ENCODE results near the gene MRPL51. TPM values are rescaled to one million over a fixed set of nuclear protein-coding genes. Genes with fewer than 3 reads are reported as not detected.

The MRPL51 gene
- total RNA-seq, 1 experiment from 2014 or later, result 456 TPM

DNA sequence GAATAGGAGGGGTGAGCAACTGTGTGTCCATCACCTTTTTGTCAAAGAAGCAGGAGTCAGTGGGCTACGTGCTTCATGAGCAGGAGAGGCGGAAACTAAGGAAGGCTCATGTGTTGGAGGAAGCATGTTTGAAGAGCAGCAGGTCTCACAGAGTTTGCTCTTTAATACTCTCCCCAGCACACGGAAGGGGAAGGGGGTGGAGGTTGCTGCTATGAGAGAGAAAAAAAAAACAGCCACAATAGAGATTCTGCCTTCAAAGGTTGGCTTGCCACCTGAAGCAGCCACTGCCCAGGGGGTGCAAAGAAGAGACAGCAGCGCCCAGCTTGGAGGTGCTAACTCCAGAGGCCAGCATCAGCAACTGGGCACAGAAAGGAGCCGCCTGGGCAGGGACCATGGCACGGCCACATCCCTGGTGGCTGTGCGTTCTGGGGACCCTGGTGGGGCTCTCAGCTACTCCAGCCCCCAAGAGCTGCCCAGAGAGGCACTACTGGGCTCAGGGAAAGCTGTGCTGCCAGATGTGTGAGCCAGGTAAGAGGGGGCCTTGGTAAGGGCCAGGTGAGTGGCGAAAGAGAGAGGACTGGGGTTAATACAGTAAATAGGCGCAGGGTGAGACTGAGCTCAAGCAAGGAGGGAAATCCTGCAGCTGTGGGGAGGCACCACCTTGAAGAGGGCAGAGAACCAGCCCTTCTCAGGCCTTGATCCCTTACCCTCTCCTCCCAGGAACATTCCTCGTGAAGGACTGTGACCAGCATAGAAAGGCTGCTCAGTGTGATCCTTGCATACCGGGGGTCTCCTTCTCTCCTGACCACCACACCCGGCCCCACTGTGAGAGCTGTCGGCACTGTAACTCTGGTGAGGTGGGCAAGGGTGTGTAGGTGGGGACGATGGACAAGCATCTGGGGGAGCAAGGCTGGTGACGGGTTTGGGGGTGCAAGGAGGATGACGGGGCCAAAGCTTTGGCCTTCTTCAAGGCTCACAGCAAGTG lies 48.1 kb downstream of the MRPL51 start, which contains the start of gene CD27:
Gene CD27 (plus strand): TSS at position 252 of the 985 bp plus-strand sequence. CDS start 141 bp downstream, at position 393.
- no peak within 1 kb of the TSS for H3K27ac ChIP-seq
- intact Hi-C loops (cut with micrococcal nuclease; ENCODE audit: unreplicated experiment), result no loop called here
- no peaks in the 10 kb centered on the region for H3K4me1 ChIP-seq (replicated peaks; ENCODE audit: insufficient read depth)
- ChIA-PET CTCF (interaction anchor here (0.8 kb wide), 1 partner anchor 1432 kb away, joined by 12 read pairs; no protein-coding TSS in a partner anchor), POLR2A (ENCODE audit: unreplicated experiment) (no interaction called here)
- no peak within 1 kb of the TSS for H3K4me3 ChIP-seq
- H2AFZ ChIP-seq, result no peak within 1 kb of the TSS; the same call in 1 of the 2 replicates
- H4K20me1 ChIP-seq (ENCODE audit: insufficient read depth), result no peaks in the 10 kb centered on the region
- H3F3A ChIP-seq (ENCODE audit: insufficient read depth, low read depth), result no peaks in the 10 kb centered on the region
- no peaks in the 10 kb centered on the region for H3K9me2 ChIP-seq (ENCODE audit: insufficient read depth)
- H3K9me3 ChIP-seq (ENCODE audit: insufficient read depth, low read depth), result no peaks in the 10 kb centered on the region
- BruUV-seq (replicated peaks), result no TSS peak
- no peaks in the 10 kb centered on the region for H3K27me3 ChIP-seq (ENCODE audit: insufficient read depth, low read depth)
- no peak for DNase-seq
- TF ChIP-seq EZH2 (IDR thresholded peaks at IDR 0.05; ENCODE audit: low read depth), result no peak
- TF ChIP-seq, protein P1, sequence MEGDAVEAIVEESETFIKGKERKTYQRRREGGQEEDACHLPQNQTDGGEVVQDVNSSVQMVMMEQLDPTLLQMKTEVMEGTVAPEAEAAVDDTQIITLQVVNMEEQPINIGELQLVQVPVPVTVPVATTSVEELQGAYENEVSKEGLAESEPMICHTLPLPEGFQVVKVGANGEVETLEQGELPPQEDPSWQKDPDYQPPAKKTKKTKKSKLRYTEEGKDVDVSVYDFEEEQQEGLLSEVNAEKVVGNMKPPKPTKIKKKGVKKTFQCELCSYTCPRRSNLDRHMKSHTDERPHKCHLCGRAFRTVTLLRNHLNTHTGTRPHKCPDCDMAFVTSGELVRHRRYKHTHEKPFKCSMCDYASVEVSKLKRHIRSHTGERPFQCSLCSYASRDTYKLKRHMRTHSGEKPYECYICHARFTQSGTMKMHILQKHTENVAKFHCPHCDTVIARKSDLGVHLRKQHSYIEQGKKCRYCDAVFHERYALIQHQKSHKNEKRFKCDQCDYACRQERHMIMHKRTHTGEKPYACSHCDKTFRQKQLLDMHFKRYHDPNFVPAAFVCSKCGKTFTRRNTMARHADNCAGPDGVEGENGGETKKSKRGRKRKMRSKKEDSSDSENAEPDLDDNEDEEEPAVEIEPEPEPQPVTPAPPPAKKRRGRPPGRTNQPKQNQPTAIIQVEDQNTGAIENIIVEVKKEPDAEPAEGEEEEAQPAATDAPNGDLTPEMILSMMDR (conservative IDR thresholded peaks at IDR 0.05), result no peak
- H3K79me2 ChIP-seq (ENCODE audit: low read depth), result no peaks in the 10 kb centered on the region
- no peak within 1 kb of the TSS for H3K4me2 ChIP-seq
- no peaks in the 10 kb centered on the region for H3K36me3 ChIP-seq (ENCODE audit: low read depth)

DNA sequence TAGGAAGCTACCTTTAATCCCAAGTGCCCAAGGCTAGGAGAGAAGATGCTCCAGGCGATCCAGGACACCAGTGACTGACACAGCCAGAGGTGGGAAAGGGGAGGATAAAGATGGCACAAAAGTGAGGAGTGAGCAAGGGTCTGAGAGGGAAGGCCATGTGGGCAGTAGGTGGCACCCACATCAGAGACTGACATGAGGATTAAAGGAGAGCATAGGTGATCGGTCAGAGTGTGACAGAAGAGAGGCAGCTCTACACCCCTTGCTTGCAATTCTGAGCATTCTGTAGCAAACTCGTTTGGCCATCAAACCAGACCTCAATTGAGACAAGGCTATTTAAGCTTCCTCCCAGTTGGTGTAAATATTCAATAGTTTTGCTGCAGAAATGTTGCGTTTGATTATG lies 49.0 kb downstream of the MRPL51 start:
- Histone ChIP-seq H3K4me1 (replicated peaks; ENCODE audit: insufficient read depth) (no peaks in the 10 kb centered on the region), H3K4me2 (no peak overlapping the region), H3K9me2 (ENCODE audit: insufficient read depth) (no peaks in the 10 kb centered on the region), H3K79me2 (ENCODE audit: low read depth) (no peaks in the 10 kb centered on the region), H2AFZ (no peak overlapping the region), H3K36me3 (ENCODE audit: low read depth) (no peaks in the 10 kb centered on the region), H3K27me3 (ENCODE audit: insufficient read depth, low read depth) (no peaks in the 10 kb centered on the region), H3K9me3 (ENCODE audit: insufficient read depth, low read depth) (no peaks in the 10 kb centered on the region), H4K20me1 (ENCODE audit: insufficient read depth) (no peaks in the 10 kb centered on the region), H3K4me3 (no peak overlapping the region), H3K27ac (no peak overlapping the region), H3F3A (ENCODE audit: insufficient read depth, low read depth) (no peaks in the 10 kb centered on the region)
- no peak for TF ChIP-seq EZH2 (IDR thresholded peaks at IDR 0.05; ENCODE audit: low read depth)
- TF ChIP-seq, protein P1 (conservative IDR thresholded peaks at IDR 0.05), result no peak
- DNase-seq, result no peak
- intact Hi-C loops (cut with micrococcal nuclease; ENCODE audit: unreplicated experiment), result no loop called here
- no TSS peak for BruUV-seq (replicated peaks)
- CTCF ChIA-PET, result interaction anchor here (0.8 kb wide), 1 partner anchor 1433 kb away, joined by 12 read pairs; no protein-coding TSS in a partner anchor
- POLR2A ChIA-PET (ENCODE audit: unreplicated experiment), result interaction anchor here (0.7 kb wide), 1 partner anchor 51 kb away, joined by 5 read pairs; no protein-coding TSS in a partner anchor

DNA sequence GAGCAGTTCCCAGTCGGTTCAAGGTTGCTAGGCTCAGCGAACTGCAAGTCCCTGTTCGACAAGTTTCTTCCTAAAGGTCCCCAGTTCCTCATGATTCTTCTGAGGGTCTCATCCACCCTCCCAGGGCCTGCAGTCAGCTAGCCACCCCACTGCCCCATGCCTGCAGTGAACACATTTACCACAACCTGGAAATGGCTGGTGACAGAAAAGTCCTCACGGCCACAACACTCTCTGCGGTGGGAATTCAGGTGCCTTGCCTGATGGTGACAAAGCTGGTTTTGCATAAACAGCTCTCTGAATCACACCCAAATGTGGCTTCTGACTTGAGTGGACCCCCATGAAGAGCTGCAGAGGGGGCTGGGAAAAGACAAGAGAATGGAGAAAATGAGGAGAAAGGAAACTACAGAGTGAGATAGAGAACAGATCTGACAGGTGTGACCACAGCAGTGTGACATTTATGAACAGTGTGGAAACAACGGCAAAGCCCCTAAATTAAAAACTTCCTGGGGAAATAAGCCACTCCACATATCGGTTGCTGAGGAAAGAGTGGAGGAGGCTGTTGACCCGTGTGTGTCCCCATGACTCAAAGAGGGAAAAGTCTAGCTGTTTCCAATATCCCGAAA lies 49.6 kb downstream of the MRPL51 start:
- no peaks in the 10 kb centered on the region for H3F3A ChIP-seq (ENCODE audit: insufficient read depth, low read depth)
- TF ChIP-seq, protein P1 (conservative IDR thresholded peaks at IDR 0.05), result no peak
- no peak for TF ChIP-seq EZH2 (IDR thresholded peaks at IDR 0.05; ENCODE audit: low read depth)
- no peak for DNase-seq
- intact Hi-C loops (cut with micrococcal nuclease; ENCODE audit: unreplicated experiment), result no loop called here
- H2AFZ ChIP-seq, result no peak overlapping the region; the same call in 1 of the 2 replicates
- H3K79me2 ChIP-seq (ENCODE audit: low read depth), result no peaks in the 10 kb centered on the region
- H4K20me1 ChIP-seq (ENCODE audit: insufficient read depth), result no peaks in the 10 kb centered on the region
- BruUV-seq (replicated peaks), result no TSS peak
- CTCF ChIA-PET, result interaction anchor here (0.5 kb wide), 1 partner anchor 79 kb away, joined by 3 read pairs; no protein-coding TSS in a partner anchor
- H3K4me2 ChIP-seq, result no peak overlapping the region
- H3K27ac ChIP-seq, result no peak overlapping the region
- H3K9me3 ChIP-seq (ENCODE audit: insufficient read depth, low read depth), result no peaks in the 10 kb centered on the region
- H3K4me1 ChIP-seq (replicated peaks; ENCODE audit: insufficient read depth), result no peaks in the 10 kb centered on the region
- no peaks in the 10 kb centered on the region for H3K9me2 ChIP-seq (ENCODE audit: insufficient read depth)
- H3K4me3 ChIP-seq, result no peak overlapping the region
- no peaks in the 10 kb centered on the region for H3K27me3 ChIP-seq (ENCODE audit: insufficient read depth, low read depth)
- POLR2A ChIA-PET (ENCODE audit: unreplicated experiment), result interaction anchor here (0.5 to 0.8 kb wide), 3 partner anchors 51 to 94 kb away, joined by 5 to 7 read pairs (median 5); partner anchors contain the start of gene GAPDH
- H3K36me3 ChIP-seq (ENCODE audit: low read depth), result no peaks in the 10 kb centered on the region

All from PC-9 (cell line).